GM13977 (cell line): ENCODE measurements around the gene GIPC1.

Experiments used
- DNase-seq: peaks from one replicate; pipeline ENCODE4 v3.0.0; 2012; ENCODE audit warnings: low spot score
- CTCF ChIP-seq: IDR thresholded peaks from 2 replicates; pipeline ENCODE4 v1.5.1; 2012; ENCODE audit warnings: mild to moderate bottlenecking, control low read depth; ENCODE audit not compliant: insufficient read depth; ENCODE audit errors: extremely low read depth, missing control alignments
- in situ Hi-C: fragments of 300-500 bp; cut with MboI; formaldehyde crosslinking; loops from one replicate; pipeline ENCODE4 v1.12.0; 2022; ENCODE audit warnings: low sequenced_read_pairs, low pct_unique_long_range_greater_than_20kb, mixed read lengths, inconsistent platforms; ENCODE audit not compliant: unreplicated experiment

Gene GIPC1

GRCh38 chr19:14528419-14529253 lies 32.7 kb upstream of the GIPC1 start:
- in situ Hi-C loops: no loop called here
- no peak for TF ChIP-seq CTCF
- no peak for DNase-seq

- no peak for TF ChIP-seq CTCF
- in situ Hi-C loops: no loop called here
Measured at GRCh38 chr19:14526423-14526822, 30.5 kb upstream of the GIPC1 start.

GRCh38 chr19:14525729-14526128 lies 29.8 kb upstream of the GIPC1 start:
- in situ Hi-C loops: no loop called here
- TF ChIP-seq CTCF: no peak
- DNase-seq: no peak

More at GRCh38 chr19:14526423-14526822, 30.5 kb upstream of the GIPC1 start:
- no peak for DNase-seq

GRCh38 chr19:14520543-14520942 lies 24.6 kb upstream of the GIPC1 start:
- TF ChIP-seq CTCF: no peak
- DNase-seq: no peak
- in situ Hi-C loops: no loop called here

GRCh38 chr19:14519860-14520407 lies 24.0 kb upstream of the GIPC1 start:
- in situ Hi-C loops: no loop called here
- no peak for DNase-seq
- no peak for TF ChIP-seq CTCF

- no peak for DNase-seq
- TF ChIP-seq CTCF: no peak
- in situ Hi-C loops: no loop called here
Measured at GRCh38 chr19:14519245-14519859, 23.4 kb upstream of the GIPC1 start.
